HG03565 (cell line): Measurements from ENCODE around the gene PDE6A.

Experiments used
- ATAC-seq: cut with Tn5 transposase; IDR thresholded peaks from one replicate; pipeline ENCODE4 v1.9.1; 2021; ENCODE audit warnings: mild to moderate bottlenecking, moderate library complexity; ENCODE audit not compliant: unreplicated experiment

The PDE6A gene

GRCh38 chr5:149841851-149842793 is 102.5 kb downstream of the PDE6A start:
- no peak for ATAC-seq

DNA sequence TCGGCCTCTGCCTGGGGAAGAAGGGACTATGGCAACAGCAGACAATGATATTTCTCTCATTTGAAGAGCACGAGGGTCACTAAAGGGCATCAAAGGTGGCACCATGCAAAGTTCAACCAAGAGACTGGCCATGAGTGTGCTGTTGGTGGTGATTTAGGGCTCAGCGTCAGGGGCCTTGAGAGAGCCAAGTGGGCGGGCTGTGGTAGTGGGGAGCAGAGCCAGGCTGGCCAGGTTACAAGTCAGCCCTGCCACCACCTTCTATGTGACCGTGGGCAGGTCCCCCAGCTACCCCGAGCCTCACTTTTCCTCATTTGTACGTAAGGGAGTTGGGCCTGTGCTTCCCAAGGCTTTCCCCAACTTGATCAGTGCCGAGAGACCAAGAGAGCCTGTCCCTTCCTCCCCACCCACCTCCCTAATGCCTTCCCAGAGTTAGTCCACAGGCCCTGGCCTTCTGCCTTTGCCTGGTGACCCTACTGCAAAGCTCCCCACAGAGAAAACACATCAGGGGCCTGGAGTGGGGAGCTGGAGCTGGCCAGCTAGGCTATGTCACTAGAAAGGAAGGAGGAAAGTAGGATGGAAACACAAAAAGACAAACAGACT is 104.3 kb downstream of the PDE6A start:
- no peak for ATAC-seq

DNA sequence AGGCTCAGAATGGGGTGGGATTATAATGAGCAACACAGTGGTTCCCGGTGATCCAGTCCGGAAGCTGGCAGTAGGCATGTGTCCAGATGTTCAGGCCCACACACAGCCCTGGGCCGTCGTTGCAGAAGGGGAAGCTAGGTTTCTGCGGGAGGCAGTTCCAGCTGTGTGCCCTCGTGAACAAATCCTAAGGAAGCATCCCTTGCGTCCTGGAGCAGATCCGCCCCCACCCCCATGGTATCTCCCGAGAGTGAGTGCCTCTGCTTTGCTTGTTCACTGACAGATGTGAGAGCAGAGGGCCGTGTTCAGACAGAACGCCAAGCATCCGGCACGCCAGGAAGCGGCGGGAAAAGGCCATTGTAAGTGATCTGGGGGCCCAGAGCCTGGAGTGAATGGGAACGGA is 104.8 kb downstream of the PDE6A start:
- no peak for ATAC-seq

- ATAC-seq = no peak
Measured at GRCh38 chr5:149838881-149839739, 105.5 kb downstream of the PDE6A start.

DNA sequence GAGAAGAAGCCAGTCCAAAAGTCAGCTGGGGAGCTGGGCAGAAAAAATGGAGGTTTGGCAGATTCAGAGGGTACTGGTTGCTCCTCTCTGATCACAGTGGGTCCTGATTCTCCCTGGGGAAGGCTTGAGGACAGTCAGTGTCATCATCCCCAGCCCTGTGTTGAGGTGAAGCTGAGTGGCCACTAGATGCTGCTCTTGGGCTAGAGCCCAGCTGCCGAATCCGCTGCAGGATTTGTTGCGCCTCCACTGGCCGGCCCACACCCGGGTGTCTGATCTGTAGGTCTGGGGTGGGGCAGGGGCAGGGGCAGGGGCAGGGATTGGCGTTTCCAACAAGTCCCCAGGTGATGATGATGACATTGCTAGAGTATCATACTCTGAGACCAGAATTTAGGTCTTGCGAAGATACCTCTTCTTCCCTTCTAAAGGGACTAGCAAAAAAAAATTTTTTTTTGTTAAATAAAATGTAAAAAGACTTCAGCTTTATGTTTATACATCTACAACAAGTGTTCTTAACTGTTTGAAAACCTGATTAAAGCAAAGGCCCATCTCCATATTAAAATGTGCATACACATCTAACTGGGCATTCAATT is 106.8 kb downstream of the PDE6A start:
- ATAC-seq = no peak

GRCh38 chr5:149836451-149837139 is 108.0 kb downstream of the PDE6A start:
- ATAC-seq = no peak

DNA sequence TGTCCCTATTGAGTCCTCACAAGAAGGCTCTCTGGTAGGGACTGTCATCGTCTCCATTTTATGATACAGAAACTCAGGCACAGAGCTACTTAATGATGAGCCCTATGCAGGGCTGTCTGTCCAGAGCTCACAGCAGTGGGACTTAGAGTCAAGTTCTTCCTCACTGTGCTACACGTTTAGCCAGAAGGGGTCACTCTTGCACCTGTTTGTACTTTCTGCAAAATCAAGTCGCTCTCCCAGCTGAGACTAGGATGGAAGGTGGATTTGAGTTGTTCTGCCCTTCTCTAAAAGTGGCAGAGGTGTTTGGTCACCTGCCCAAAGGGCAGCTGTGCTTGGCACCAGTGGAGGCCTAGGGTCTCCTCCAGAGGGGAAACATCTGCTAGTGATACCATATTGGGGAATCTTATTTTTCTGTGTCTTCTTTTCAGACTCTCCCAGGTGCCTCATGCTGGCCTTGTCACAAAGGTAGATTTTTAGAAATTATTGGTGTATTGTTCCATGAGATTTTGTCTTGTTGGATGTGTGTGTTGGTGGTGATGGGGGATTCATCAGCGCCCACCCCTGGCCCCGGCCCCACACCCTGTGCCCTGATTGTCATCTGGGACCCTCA is 110.2 kb downstream of the PDE6A start:
- no peak for ATAC-seq

GRCh38 chr5:149833116-149833827 is 111.3 kb downstream of the PDE6A start:
- ATAC-seq = no peak

DNA sequence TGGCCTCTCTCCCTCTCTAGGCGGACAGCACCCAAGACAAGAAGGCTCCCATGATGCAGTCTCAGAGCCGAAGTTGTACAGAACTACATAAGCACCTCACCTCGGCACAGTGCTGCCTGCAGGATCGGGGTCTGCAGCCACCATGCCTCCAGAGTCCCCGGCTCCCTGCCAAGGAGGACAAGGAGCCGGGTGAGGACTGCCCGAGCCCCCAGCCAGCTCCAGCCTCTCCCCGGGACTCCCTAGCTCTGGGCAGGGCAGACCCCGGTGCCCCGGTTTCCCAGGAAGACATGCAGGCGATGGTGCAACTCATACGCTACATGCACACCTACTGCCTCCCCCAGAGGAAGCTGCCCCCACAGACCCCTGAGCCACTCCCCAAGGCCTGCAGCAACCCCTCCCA is 112.0 kb downstream of the PDE6A start:
- ATAC-seq = no peak

- peak; percentile 87 for ATAC-seq
Measured at GRCh38 chr5:149831492-149831891, 113.1 kb downstream of the PDE6A start.

GRCh38 chr5:149830579-149830978 is 114.0 kb downstream of the PDE6A start:
- ATAC-seq = no peak

DNA sequence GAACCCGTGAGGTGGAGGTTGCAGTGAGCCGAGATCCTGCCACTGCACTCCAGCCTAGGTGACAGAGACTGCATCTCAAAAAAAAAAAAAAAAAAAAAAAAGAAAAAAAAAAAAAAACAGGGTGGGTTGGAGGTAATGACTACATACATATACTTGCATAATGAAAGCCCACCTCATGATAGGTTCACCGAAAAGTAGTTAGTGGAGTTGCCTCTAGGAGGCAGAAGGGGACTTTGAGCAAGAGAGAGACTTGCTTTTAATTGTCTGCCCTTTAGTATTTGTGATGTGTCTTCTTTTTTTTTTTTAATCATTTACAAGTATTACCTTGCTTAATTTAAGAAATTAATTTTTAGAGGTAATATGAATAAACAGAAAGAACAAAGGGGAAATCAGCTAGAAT is 114.6 kb downstream of the PDE6A start:
- ATAC-seq = no peak

GRCh38 chr5:149828161-149829011 is 116.2 kb downstream of the PDE6A start:
- ATAC-seq = peak; percentile 41

GRCh38 chr5:149827546-149827945 is 117.0 kb downstream of the PDE6A start:
- no peak for ATAC-seq

- ATAC-seq = no peak
Measured at GRCh38 chr5:149827086-149827485, 117.5 kb downstream of the PDE6A start.

- ATAC-seq = no peak
Measured at GRCh38 chr5:149826574-149826973, 118.0 kb downstream of the PDE6A start.

GRCh38 chr5:149824846-149825245 is 119.7 kb downstream of the PDE6A start:
- ATAC-seq = no peak

GRCh38 chr5:149824120-149824519 is 120.5 kb downstream of the PDE6A start:
- no peak for ATAC-seq
